ENCODE measurements around the gene ANKLE1. TPM values are rescaled to one million over a fixed set of nuclear protein-coding genes. Genes with fewer than 3 reads are reported as not detected.
A peak's percentile ranks its signal among the peaks of the same experiment; 100 is the strongest.

The ANKLE1 gene
- total and polyA plus RNA-seq, 2 donors (not counting 1 experiment from before 2014, with no cell fraction given) = 0.08 to 0.17 TPM

GRCh38 chr19:17234911-17235299, 46.8 kb upstream of the ANKLE1 start:
- Histone ChIP-seq H3K4me1 (ENCODE audit: control insufficient read depth, extremely low read depth, insufficient read depth, low read length) (peaks cover 9% of the 10 kb centered on the region), H3K4me3 (replicated peaks in 1 of 4; ENCODE audit: control extremely low read depth in 1 of 4, insufficient read depth in 1 of 4, low read depth in 3 of 4, low read length in 4 of 4) (peak overlapping the region; percentile 60 to 66 (median 62)), H3K36me3 (ENCODE audit: control insufficient read depth, insufficient read depth, low read length) (peaks cover 15% of the 10 kb centered on the region), H3K27me3 (ENCODE audit: control insufficient read depth, insufficient read depth, low read length) (no peaks in the 10 kb centered on the region), H3K9ac (ENCODE audit: insufficient read depth, low read length) (peak overlapping the region; percentile 37), H3K9me3 (ENCODE audit: control insufficient read depth, insufficient read depth, low read depth, low read length) (no peaks in the 10 kb centered on the region), H2AFZ (ENCODE audit: low read length) (no peak overlapping the region), H4K20me1 (ENCODE audit: control insufficient read depth, extremely low read depth, insufficient read depth, low read length) (no peaks in the 10 kb centered on the region), H3K27ac (ENCODE audit: insufficient read depth, low read length) (peak overlapping the region; percentile 27), H3K79me2 (ENCODE audit: control insufficient read depth, insufficient read depth, low read length) (peaks cover 12% of the 10 kb centered on the region), H3K4me2 (ENCODE audit: extremely low read depth, insufficient read depth, low read length) (peak overlapping the region; percentile 99)
- peak; percentile 37 to 50 for DNase-seq (ENCODE audit: low read depth in 2 of 2)
- TF ChIP-seq CTCF (conservative IDR thresholded peaks at IDR 0.05 in 1 of 2, IDR thresholded peaks at IDR 0.05 in 1 of 2; ENCODE audit: low read depth in 1 of 2, low read length in 2 of 2) (no peak), EZH2 (IDR thresholded peaks at IDR 0.05; ENCODE audit: low read length, missing control alignments) (no peak)

- H3K9ac ChIP-seq (ENCODE audit: insufficient read depth, low read length) = peak overlapping the region; percentile 37
Measured at GRCh38 chr19:17235300-17235970, 46.3 kb upstream of the ANKLE1 start.

More at GRCh38 chr19:17235300-17235970, 46.3 kb upstream of the ANKLE1 start:
- H4K20me1 ChIP-seq (ENCODE audit: control insufficient read depth, extremely low read depth, insufficient read depth, low read length) = no peaks in the 10 kb centered on the region
- H3K4me2 ChIP-seq (ENCODE audit: extremely low read depth, insufficient read depth, low read length) = peak overlapping the region; percentile 99
- peaks cover 17% of the 10 kb centered on the region for H3K36me3 ChIP-seq (ENCODE audit: control insufficient read depth, insufficient read depth, low read length)
- peak overlapping the region; percentile 60 to 66 (median 62) for H3K4me3 ChIP-seq (replicated peaks in 1 of 4; ENCODE audit: control extremely low read depth in 1 of 4, insufficient read depth in 1 of 4, low read depth in 3 of 4, low read length in 4 of 4)
- peak; percentile 72 to 78 for DNase-seq (ENCODE audit: low read depth in 2 of 2)
- H3K4me1 ChIP-seq (ENCODE audit: control insufficient read depth, extremely low read depth, insufficient read depth, low read length) = peaks cover 9% of the 10 kb centered on the region
- H3K9me3 ChIP-seq (ENCODE audit: control insufficient read depth, insufficient read depth, low read depth, low read length) = no peaks in the 10 kb centered on the region
- no peaks in the 10 kb centered on the region for H3K27me3 ChIP-seq (ENCODE audit: control insufficient read depth, insufficient read depth, low read length)
- TF ChIP-seq EZH2 (IDR thresholded peaks at IDR 0.05; ENCODE audit: low read length, missing control alignments) (no peak), CTCF (conservative IDR thresholded peaks at IDR 0.05 in 1 of 2, IDR thresholded peaks at IDR 0.05 in 1 of 2; ENCODE audit: low read depth in 1 of 2, low read length in 2 of 2) (peak; percentile 31 to 43)
- H3K79me2 ChIP-seq (ENCODE audit: control insufficient read depth, insufficient read depth, low read length) = peaks cover 13% of the 10 kb centered on the region
- H3K27ac ChIP-seq (ENCODE audit: insufficient read depth, low read length) = peak overlapping the region; percentile 27
- H2AFZ ChIP-seq (ENCODE audit: low read length) = no peak overlapping the region

Measured in fibroblast of lung (primary cell).